HG03520 (cell line): ENCODE measurements around the gene FXYD1.
"Not testable (repeated sequence)": the region's sequence is repeated elsewhere in the genome, so short reads cannot be mapped to it uniquely, and the experiment has no call there.

Experiments
- ATAC-seq: cut with Tn5 transposase; IDR thresholded peaks from one replicate; pipeline ENCODE4 v1.9.1; 2021; ENCODE audit warnings: mild to moderate bottlenecking, moderate library complexity; ENCODE audit not compliant: unreplicated experiment

The FXYD1 gene

GRCh38 chr19:35138305-35138892 is at the start of gene FXYD1:
Gene FXYD1, plus strand, starts transcription at chr19:35138824. Its CDS starts 1,256 bp downstream, at chr19:35140080.
- no peak for ATAC-seq

GRCh38 chr19:35089554-35089953 is 49.1 kb upstream of the FXYD1 start:
- no peak for ATAC-seq

- ATAC-seq = no peak
These were observed 48.5 kb upstream of the FXYD1 start for GRCh38 chr19:35090160-35090505.

GRCh38 chr19:35090506-35091214 is 48.0 kb upstream of the FXYD1 start:
- ATAC-seq = no peak

GRCh38 chr19:35093430-35093829 is 45.2 kb upstream of the FXYD1 start:
- ATAC-seq = no peak

GRCh38 chr19:35093941-35094647 is 44.5 kb upstream of the FXYD1 start:
- ATAC-seq = no peak

- no peak for ATAC-seq
These were observed 44.0 kb upstream of the FXYD1 start for GRCh38 chr19:35094656-35095055.

GRCh38 chr19:35095667-35096368 is 42.8 kb upstream of the FXYD1 start:
- ATAC-seq = no peak

GRCh38 chr19:35098413-35099049 is 40.1 kb upstream of the FXYD1 start:
- no peak for ATAC-seq

- ATAC-seq = no peak
These were observed 39.3 kb upstream of the FXYD1 start for GRCh38 chr19:35099155-35099896.

GRCh38 chr19:35099897-35100275 is 38.7 kb upstream of the FXYD1 start:
- no peak for ATAC-seq

- ATAC-seq = no peak
These were observed 37.8 kb upstream of the FXYD1 start for GRCh38 chr19:35100588-35101533.

- ATAC-seq = not testable (repeated sequence)
These were observed 36.7 kb upstream of the FXYD1 start for GRCh38 chr19:35101949-35102348.

- ATAC-seq = not testable (repeated sequence)
These were observed 35.0 kb upstream of the FXYD1 start for GRCh38 chr19:35103614-35104013.

GRCh38 chr19:35104361-35104760 is 34.3 kb upstream of the FXYD1 start:
- ATAC-seq = no peak

- ATAC-seq = no peak
These were observed 33.6 kb upstream of the FXYD1 start for GRCh38 chr19:35105047-35105410.

GRCh38 chr19:35105411-35106290 is 33.0 kb upstream of the FXYD1 start:
- no peak for ATAC-seq

GRCh38 chr19:35106291-35106583 is 32.4 kb upstream of the FXYD1 start:
- ATAC-seq = no peak
